Measurements from ENCODE around the gene PAGR1.
"Not testable (repeated sequence)": the region's sequence is repeated elsewhere in the genome, so short reads cannot be mapped to it uniquely, and the experiment has no call there.

Gene PAGR1
- total RNA-seq: 3.8 to 18.7 (median 10.4) reads per million in 18 experiments

GRCh38 chr16:29815793-29816693 is at the start of gene PAGR1:
TSS of gene PAGR1 (plus strand) at chr16:29816152. CDS start at chr16:29816526, 374 bp downstream.
- peak; percentile 100 for DNase-seq

- DNase-seq: peak; percentile 24 to 61
Measured at GRCh38 chr16:29766571-29766970, 49.4 kb upstream of the PAGR1 start.

GRCh38 chr16:29767062-29767461 is 48.9 kb upstream of the PAGR1 start:
- DNase-seq: no peak

- no peak for DNase-seq
Measured at GRCh38 chr16:29769507-29769906, 46.4 kb upstream of the PAGR1 start.

- DNase-seq: no peak
Measured at GRCh38 chr16:29770250-29770929, 45.6 kb upstream of the PAGR1 start.

GRCh38 chr16:29772330-29772729 is 43.6 kb upstream of the PAGR1 start:
- peak in 1 of 2 donors; percentile 3 for DNase-seq

GRCh38 chr16:29774730-29775129 is 41.2 kb upstream of the PAGR1 start:
- no peak for DNase-seq

GRCh38 chr16:29775742-29776408 is 40.1 kb upstream of the PAGR1 start:
- DNase-seq: no peak

- DNase-seq: no peak
Measured at GRCh38 chr16:29777576-29778350, 38.2 kb upstream of the PAGR1 start, which contains the start of gene ZG16. TSS of gene ZG16 (plus strand) at chr16:29778256. CDS start at chr16:29779267, 1,011 bp downstream.

- DNase-seq: no peak
Measured at GRCh38 chr16:29779474-29779873, 36.5 kb upstream of the PAGR1 start.

GRCh38 chr16:29783094-29783953 is 32.6 kb upstream of the PAGR1 start:
- not testable (repeated sequence) for DNase-seq

- DNase-seq: no peak
Measured at GRCh38 chr16:29784157-29784556, 31.8 kb upstream of the PAGR1 start.

- DNase-seq: peak; percentile 74 to 82
Measured at GRCh38 chr16:29784901-29785500, 31.0 kb upstream of the PAGR1 start.

GRCh38 chr16:29787155-29787554 is 28.8 kb upstream of the PAGR1 start:
- DNase-seq: not testable (repeated sequence)

- DNase-seq: no peak
Measured at GRCh38 chr16:29789775-29790182, 26.2 kb upstream of the PAGR1 start.

- peak; percentile 100 for DNase-seq
Measured at GRCh38 chr16:29790183-29790948, 25.6 kb upstream of the PAGR1 start, which contains the start of gene KIF22. TSS of gene KIF22 (plus strand) at chr16:29790751. CDS start at chr16:29790760, 9 bp downstream.

- DNase-seq: no peak
Measured at GRCh38 chr16:29790949-29791844, 24.8 kb upstream of the PAGR1 start.
